Measurements from ENCODE around the gene INTS6.

The INTS6 gene

GRCh38 chr13:51346397-51346796 lies 106.4 kb downstream of the INTS6 start:
- no peak for DNase-seq (ENCODE audit: low read depth)

GRCh38 chr13:51343475-51343874 lies 109.4 kb downstream of the INTS6 start:
- no peak for DNase-seq (ENCODE audit: low read depth)

GRCh38 chr13:51342706-51343105 lies 110.1 kb downstream of the INTS6 start:
- DNase-seq (ENCODE audit: low read depth) = no peak

DNA sequence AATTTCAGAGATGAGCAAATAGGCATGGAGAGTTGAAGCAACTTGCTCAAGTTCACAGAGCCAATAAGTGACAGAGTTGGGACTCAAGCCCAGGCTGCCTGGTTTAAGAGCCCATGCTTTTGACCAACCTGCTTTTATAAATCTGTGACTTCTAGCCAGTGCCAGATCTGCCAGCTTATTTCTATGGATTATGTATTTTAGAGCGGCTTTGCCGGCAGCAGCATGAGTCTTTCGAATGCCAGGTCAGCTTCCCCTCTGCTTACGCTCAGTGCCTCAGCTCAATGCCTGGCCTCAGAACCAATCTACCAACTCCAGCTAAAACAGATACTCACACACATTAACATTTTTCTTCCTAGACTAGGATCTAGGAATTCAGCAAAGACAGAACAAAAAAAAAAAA lies 111.0 kb downstream of the INTS6 start:
- DNase-seq (ENCODE audit: low read depth) = no peak

- no peak for DNase-seq (ENCODE audit: low read depth)
Measured at GRCh38 chr13:51341232-51341631, 111.6 kb downstream of the INTS6 start.

DNA sequence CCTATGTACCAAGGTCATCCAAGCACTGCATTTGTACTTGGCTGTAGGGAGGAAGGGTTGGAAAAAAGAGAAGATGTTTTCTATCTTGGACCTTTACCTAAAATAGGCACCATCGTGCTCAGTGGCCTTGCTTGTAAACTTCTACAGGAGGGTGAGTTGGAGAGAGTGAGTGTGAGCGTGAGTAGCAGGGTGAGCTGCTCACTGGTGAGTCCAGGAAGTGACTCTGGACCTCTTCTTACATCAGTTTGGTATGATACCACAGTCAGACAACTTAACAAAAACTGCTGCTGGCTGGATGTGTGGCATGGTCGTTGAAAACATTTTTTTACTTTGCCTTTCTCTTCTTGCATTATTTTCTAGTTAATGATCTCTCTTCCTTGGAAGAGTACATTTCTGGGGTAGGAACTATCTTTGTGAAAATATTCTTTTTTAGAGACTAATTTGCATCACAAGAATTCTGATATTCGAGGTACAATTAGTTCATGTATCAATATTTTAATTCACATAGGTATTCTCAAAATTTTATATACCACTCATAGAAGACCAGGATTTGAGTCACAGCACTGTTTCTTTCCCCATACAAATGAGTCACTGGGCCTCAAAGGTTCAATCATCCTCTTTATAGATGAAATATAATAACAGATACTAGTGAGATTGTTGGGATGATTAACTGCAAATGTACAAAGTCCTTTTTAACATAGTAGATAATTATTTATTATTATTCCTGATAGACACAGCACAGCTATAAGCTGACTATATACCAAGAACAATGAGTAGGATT lies 112.7 kb downstream of the INTS6 start:
- DNase-seq (ENCODE audit: low read depth) = no peak

DNA sequence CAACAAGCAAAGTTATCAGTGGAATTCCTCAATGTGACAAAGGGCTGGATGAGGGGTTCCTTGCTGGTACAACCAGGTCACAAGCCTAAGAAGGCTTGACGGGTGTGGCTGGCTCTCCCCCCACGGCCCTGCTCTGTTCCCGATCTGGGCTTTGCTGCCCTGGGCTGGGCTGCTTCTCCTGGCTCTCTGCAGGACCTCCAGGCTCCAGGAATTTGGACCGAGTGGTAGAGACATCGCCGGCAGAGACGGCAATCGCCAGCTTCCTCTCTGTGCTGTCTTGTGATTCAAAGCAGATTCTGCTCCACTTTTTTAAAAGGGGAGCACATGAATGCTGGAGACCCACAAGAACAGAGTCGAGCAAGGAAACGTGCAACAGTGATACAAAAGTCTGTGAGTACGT lies 113.5 kb downstream of the INTS6 start, which contains the start of gene SERPINE3:
TSS of gene SERPINE3 (plus strand) at position 338 of the 400 bp plus-strand sequence. CDS start 1,401 bp downstream, outside the sequence.
- no peak for DNase-seq (ENCODE audit: low read depth)

DNA sequence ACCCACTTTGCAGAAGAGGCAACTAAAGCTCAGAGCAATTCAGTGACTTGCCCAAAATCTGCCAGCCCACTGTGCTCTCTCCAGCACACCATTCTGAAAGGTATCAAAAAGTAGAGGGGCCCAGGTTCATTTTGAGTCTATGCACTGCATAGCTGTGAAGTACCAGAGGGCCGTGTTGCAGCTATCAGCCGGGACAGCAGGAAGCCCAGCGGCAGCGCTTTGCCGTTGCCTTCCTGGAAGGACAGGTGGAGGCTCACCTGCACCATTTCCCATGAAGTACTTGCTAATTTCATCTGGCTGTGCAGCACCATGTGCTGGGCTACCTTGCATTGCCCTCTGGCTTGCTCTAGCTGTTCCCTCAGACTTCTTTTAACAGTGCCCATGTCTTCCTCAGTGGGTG lies 116.1 kb downstream of the INTS6 start:
- no peak for DNase-seq (ENCODE audit: low read depth)

- no peak for DNase-seq (ENCODE audit: low read depth)
Measured at GRCh38 chr13:51333826-51334225, 119.0 kb downstream of the INTS6 start.

DNA sequence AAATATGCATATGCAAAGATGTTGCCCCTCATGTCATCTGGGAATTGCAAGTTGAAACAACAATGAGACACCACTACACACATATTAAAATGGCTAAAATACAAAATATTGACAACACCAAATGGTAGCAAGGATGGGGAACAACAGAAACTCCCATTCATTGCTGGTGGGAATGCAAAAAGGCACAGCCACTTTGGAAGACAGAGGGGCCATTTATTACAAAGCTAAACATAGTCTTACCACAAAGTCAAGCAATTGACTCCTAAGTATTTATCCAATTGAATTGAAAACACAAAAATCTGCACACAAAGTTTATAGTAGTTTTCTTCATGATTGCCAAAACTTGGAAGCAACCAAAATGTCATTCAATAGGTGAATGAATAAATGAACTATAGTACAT lies 119.4 kb downstream of the INTS6 start:
- DNase-seq (ENCODE audit: low read depth) = no peak

DNA sequence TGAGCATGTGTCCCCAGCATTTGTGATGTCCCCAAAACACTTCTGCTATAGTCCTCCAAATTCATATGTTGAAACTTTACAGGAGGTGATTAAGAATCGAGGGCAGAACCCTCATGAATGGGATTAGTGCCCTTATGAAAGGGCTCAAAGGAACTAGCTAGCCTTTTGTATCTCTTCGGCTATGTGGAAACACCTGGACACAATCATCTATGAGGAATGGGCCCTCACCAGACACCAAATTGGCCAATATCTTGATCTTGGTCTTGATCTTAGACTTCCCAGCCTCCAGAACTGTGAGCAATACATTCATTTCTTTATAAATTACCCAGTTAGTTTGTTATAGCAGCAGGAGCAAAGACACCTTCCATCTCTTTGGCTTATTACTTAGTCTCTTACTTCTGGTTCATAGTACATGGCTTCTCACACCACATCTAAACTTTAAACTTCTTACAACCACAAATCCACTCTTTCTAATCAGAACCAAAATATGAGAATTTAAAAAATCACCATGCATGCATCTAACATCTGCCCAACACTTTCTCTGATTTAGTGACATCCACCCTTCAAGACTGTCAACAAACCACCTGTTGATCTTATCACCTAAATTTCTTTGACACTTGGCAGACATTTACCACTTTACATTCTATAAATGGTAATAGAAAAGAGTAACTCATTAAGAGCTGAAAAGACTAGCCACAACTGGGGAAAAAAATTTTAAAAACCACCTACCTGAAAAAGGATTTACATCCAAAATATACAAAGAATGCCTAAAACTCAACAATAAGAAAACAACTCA lies 120.1 kb downstream of the INTS6 start:
- DNase-seq (ENCODE audit: low read depth) = no peak

DNA sequence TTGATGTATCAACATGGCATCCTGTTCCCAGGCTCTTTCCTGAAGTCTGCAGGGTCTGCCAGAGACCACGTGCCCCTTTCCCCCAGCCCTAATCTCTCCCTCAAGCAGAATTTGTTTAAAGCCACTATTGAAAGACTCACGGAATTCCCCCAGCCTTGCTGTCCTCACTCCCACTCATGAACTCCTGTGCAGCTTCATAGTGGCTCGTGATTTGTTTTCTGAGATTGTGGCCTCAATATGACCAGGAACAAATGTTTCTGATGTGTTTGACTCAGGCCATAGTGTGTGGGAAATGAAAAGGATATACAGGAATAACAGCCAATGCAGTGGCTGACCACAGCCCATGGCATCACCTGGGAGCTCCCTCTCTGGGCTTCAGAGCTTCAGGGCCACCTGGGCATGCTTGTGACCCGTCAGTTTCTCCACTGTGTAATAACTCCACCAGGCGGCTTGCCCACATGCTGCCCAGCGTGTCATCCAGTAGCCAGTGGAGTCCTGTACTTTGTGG lies 121.4 kb downstream of the INTS6 start:
- DNase-seq (ENCODE audit: low read depth) = no peak

- no peak for DNase-seq (ENCODE audit: low read depth)
Measured at GRCh38 chr13:51330791-51331190, 122.0 kb downstream of the INTS6 start.

- no peak for DNase-seq (ENCODE audit: low read depth)
Measured at GRCh38 chr13:51329606-51330005, 123.2 kb downstream of the INTS6 start.

GRCh38 chr13:51328488-51328887 lies 124.3 kb downstream of the INTS6 start:
- DNase-seq (ENCODE audit: low read depth) = no peak

- no peak for DNase-seq (ENCODE audit: low read depth)
Measured at GRCh38 chr13:51327961-51328360, 124.9 kb downstream of the INTS6 start.

- DNase-seq (ENCODE audit: low read depth) = no peak
Measured at GRCh38 chr13:51326777-51327176, 126.1 kb downstream of the INTS6 start.

GRCh38 chr13:51325837-51326236 lies 127.0 kb downstream of the INTS6 start:
- no peak for DNase-seq (ENCODE audit: low read depth)

- DNase-seq (ENCODE audit: low read depth) = no peak
Measured at GRCh38 chr13:51324714-51325420, 128.0 kb downstream of the INTS6 start.

GRCh38 chr13:51323824-51324511 lies 128.9 kb downstream of the INTS6 start:
- DNase-seq (ENCODE audit: low read depth) = no peak

DNA sequence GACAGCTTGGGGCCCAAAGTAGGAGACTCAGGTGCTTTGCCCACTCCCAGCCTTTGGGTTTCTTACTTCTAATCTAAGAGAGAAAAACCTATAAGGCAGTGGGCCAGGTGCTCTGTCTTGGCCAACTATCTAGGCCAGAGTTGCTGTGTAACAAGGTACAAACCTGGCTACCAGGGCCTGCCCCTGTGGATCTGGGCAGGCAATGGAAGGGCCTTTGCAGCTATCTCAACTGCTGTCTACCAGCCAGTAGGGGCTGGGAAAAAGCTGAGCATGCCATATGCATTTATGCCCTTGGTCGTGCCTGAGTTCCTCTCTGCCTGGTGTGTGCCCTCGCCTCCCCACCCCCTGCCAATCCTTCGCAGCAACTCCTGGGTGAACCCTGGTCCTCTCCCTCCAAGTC lies 130.0 kb downstream of the INTS6 start:
- no peak for DNase-seq (ENCODE audit: low read depth)

DNA sequence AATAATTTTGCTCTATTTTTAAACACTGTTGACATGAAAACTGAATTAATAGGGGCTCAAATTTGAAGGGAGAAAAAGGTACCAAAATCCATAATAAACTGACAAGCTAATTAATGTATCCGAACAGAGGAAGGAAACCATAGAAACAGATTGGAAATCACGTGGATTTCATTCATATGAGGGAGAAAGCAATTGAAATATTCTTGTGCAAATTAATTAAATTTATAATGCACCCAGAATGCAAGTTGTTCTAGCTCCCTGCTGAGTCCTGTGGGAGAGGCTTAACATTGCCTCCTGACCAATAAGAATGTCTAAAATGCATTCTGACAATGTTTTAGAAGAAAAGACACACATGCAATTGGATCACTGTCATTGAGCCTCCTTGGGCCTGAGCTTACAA lies 131.0 kb downstream of the INTS6 start:
- no peak for DNase-seq (ENCODE audit: low read depth)

Measured in stimulated activated CD8-positive, alpha-beta memory T cell treated with anti-CD3 and anti-CD28 coated beads, Interleukin-12 subunit alpha, Interleukin-12 subunit beta, amount 100 ng/mL, for 4 hours (primary cell).